Measurements from ENCODE around the gene CPM. TPM values are rescaled to one million over a fixed set of nuclear protein-coding genes. Genes with fewer than 3 reads are reported as not detected.

Gene CPM
- polyA plus RNA-seq, 1 donor (not counting 4 experiments of a cell fraction or from before 2014, with no cell fraction given) = 2.5 TPM

DNA sequence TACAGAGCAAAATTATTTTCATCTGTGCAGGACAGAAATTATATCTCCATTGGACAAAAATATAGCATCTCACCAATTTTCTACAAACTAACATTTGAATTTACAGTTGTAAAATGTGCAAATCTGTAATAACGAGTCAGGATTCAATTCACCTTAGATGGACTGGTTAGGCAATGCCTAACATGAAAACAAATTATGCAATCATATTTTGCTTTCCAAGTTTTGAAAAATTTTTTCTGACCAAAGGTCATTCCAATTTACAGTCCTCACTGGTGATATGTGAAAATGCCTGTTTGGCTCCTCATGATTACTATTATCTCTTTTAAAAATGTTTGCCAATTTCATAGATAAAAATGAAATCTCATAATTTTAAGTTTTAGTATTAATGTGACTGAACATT, 6.5 kb upstream of the CPM start:
- Histone ChIP-seq H3K36me3 (ENCODE audit: control insufficient read depth in 2 of 2, extremely low read depth in 1 of 2, insufficient read depth in 2 of 2, low read length in 2 of 2) (no peaks in the 10 kb centered on the region), H3K4me1 (ENCODE audit: control insufficient read depth, extremely low read depth, insufficient read depth, low read length) (no peaks in the 10 kb centered on the region), H3K79me2 (ENCODE audit: control insufficient read depth, insufficient read depth, low read length) (no peaks in the 10 kb centered on the region), H2AFZ (ENCODE audit: control insufficient read depth, low read length) (no peak overlapping the region), H4K20me1 (ENCODE audit: control insufficient read depth, extremely low read depth, insufficient read depth, low read length) (no peaks in the 10 kb centered on the region), H3K9me3 (ENCODE audit: control insufficient read depth, low read depth, low read length) (no peaks in the 10 kb centered on the region), H3K4me3 (ENCODE audit: control insufficient read depth in 2 of 3, extremely low read depth in 1 of 3, insufficient read depth in 2 of 3, low read depth in 1 of 3, low read length in 3 of 3) (no peak overlapping the region), H3K27me3 (ENCODE audit: control insufficient read depth, extremely low read depth, insufficient read depth, low read length) (no peaks in the 10 kb centered on the region), H3K27ac (ENCODE audit: control insufficient read depth, insufficient read depth, low read length) (no peak overlapping the region), H3K9me1 (ENCODE audit: control insufficient read depth, extremely low read depth, insufficient read depth, low read length) (no peaks in the 10 kb centered on the region), H3K9ac (ENCODE audit: control insufficient read depth, extremely low read depth, insufficient read depth, low read length) (no peak overlapping the region), H3K4me2 (ENCODE audit: control insufficient read depth, extremely low read depth, insufficient read depth, low read depth, low read length) (no peak overlapping the region)
- TF ChIP-seq, protein P1, sequence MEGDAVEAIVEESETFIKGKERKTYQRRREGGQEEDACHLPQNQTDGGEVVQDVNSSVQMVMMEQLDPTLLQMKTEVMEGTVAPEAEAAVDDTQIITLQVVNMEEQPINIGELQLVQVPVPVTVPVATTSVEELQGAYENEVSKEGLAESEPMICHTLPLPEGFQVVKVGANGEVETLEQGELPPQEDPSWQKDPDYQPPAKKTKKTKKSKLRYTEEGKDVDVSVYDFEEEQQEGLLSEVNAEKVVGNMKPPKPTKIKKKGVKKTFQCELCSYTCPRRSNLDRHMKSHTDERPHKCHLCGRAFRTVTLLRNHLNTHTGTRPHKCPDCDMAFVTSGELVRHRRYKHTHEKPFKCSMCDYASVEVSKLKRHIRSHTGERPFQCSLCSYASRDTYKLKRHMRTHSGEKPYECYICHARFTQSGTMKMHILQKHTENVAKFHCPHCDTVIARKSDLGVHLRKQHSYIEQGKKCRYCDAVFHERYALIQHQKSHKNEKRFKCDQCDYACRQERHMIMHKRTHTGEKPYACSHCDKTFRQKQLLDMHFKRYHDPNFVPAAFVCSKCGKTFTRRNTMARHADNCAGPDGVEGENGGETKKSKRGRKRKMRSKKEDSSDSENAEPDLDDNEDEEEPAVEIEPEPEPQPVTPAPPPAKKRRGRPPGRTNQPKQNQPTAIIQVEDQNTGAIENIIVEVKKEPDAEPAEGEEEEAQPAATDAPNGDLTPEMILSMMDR (optimal IDR thresholded peaks at IDR 0.05 in 1 of 3, IDR thresholded peaks at IDR 0.05 in 1 of 3, conservative IDR thresholded peaks at IDR 0.05 in 1 of 3; ENCODE audit: extremely low read depth in 1 of 3, insufficient read depth in 2 of 3, low read length in 3 of 3) = no peak
- TF ChIP-seq EZH2 (IDR thresholded peaks at IDR 0.05; ENCODE audit: low read length) = no peak
- no peak for FAIRE-seq
- no peak for DNase-seq (ENCODE audit: low read depth, low spot score)
- dilution Hi-C loops (cut with MboI; ENCODE audit: extremely low pct_ligation_motif_present, low sequenced_read_pairs) = no loop called here

DNA sequence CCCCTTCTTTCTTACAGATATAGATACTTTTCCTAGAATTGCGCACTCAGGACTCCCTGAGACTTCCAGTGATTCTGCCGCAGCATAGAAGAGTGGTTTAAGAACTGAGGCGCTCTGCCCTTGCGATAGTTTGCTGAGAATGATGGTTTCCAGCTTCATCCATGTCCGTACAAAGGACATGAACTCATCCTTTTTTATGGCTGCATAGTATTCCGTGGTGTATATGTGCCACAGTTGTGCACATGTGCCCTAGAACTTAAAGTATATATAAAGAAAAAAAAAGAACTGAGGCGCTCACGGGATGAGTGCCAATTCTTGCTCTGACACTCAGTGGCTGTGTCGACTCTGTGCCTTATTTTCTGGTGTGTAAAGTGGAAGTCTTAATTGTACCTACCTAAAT, 1.4 kb upstream of the CPM start:
- H3K4me1 ChIP-seq (ENCODE audit: control insufficient read depth, extremely low read depth, insufficient read depth, low read length) = no peaks in the 10 kb centered on the region
- no peak overlapping the region for H2AFZ ChIP-seq (ENCODE audit: control insufficient read depth, low read length)
- H3K36me3 ChIP-seq (ENCODE audit: control insufficient read depth in 2 of 2, extremely low read depth in 1 of 2, insufficient read depth in 2 of 2, low read length in 2 of 2) = no peaks in the 10 kb centered on the region
- no peaks in the 10 kb centered on the region for H4K20me1 ChIP-seq (ENCODE audit: control insufficient read depth, extremely low read depth, insufficient read depth, low read length)
- no peak overlapping the region for H3K4me2 ChIP-seq (ENCODE audit: control insufficient read depth, extremely low read depth, insufficient read depth, low read depth, low read length)
- no peak overlapping the region for H3K27ac ChIP-seq (ENCODE audit: control insufficient read depth, insufficient read depth, low read length)
- H3K9ac ChIP-seq (ENCODE audit: control insufficient read depth, extremely low read depth, insufficient read depth, low read length) = no peak overlapping the region
- TF ChIP-seq EZH2 (IDR thresholded peaks at IDR 0.05; ENCODE audit: low read length) = no peak
- TF ChIP-seq, protein P1 (optimal IDR thresholded peaks at IDR 0.05 in 1 of 3, IDR thresholded peaks at IDR 0.05 in 1 of 3, conservative IDR thresholded peaks at IDR 0.05 in 1 of 3; ENCODE audit: extremely low read depth in 1 of 3, insufficient read depth in 2 of 3, low read length in 3 of 3) = no peak
- no peaks in the 10 kb centered on the region for H3K9me3 ChIP-seq (ENCODE audit: control insufficient read depth, low read depth, low read length)
- H3K9me1 ChIP-seq (ENCODE audit: control insufficient read depth, extremely low read depth, insufficient read depth, low read length) = no peaks in the 10 kb centered on the region
- dilution Hi-C loops (cut with MboI; ENCODE audit: extremely low pct_ligation_motif_present, low sequenced_read_pairs) = no loop called here
- no peaks in the 10 kb centered on the region for H3K79me2 ChIP-seq (ENCODE audit: control insufficient read depth, insufficient read depth, low read length)
- no peak for FAIRE-seq
- H3K27me3 ChIP-seq (ENCODE audit: control insufficient read depth, extremely low read depth, insufficient read depth, low read length) = peaks cover 7% of the 10 kb centered on the region
- no peak overlapping the region for H3K4me3 ChIP-seq (ENCODE audit: control insufficient read depth in 2 of 3, extremely low read depth in 1 of 3, insufficient read depth in 2 of 3, low read depth in 1 of 3, low read length in 3 of 3)
- DNase-seq (ENCODE audit: low read depth, low spot score) = no peak

Data from keratinocyte (primary cell).